ENCODE results near the gene MARCHF3.

DNA sequence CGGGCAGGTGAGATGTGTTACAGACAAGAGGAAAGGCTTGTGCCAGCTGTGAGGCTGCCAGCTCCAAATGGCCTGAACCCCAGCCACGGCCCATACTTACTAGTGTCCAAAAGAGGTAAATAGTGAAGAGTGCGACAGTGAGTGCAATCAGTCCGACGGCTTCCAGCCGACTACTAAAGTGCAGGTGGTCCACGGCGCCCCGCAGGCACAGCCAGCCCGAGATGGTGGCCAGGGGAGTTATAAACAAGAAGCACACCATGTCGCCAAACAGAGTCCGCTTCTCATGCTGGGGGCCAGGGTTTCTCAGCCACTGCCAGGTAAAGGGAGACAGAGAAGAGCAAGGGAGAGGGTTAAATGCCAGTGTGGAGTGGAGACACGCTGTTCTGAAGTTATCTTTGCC is 152.3 kb downstream of the MARCHF3 start:
- TF ChIP-seq, protein P1, sequence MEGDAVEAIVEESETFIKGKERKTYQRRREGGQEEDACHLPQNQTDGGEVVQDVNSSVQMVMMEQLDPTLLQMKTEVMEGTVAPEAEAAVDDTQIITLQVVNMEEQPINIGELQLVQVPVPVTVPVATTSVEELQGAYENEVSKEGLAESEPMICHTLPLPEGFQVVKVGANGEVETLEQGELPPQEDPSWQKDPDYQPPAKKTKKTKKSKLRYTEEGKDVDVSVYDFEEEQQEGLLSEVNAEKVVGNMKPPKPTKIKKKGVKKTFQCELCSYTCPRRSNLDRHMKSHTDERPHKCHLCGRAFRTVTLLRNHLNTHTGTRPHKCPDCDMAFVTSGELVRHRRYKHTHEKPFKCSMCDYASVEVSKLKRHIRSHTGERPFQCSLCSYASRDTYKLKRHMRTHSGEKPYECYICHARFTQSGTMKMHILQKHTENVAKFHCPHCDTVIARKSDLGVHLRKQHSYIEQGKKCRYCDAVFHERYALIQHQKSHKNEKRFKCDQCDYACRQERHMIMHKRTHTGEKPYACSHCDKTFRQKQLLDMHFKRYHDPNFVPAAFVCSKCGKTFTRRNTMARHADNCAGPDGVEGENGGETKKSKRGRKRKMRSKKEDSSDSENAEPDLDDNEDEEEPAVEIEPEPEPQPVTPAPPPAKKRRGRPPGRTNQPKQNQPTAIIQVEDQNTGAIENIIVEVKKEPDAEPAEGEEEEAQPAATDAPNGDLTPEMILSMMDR (conservative IDR thresholded peaks at IDR 0.05): no peak
- no peak for TF ChIP-seq ZFX (IDR thresholded peaks at IDR 0.05)

Data from C4-2B (cell line).